WERI-Rb-1 (cell line): ENCODE data around the gene NOTCH3.

Experiments used
- DNase-seq: peaks from one replicate; pipeline ENCODE4 v3.0.0-alpha.2; 2020
- H3K27ac ChIP-seq: fragments of 250-450 bp; sonication (Bioruptor Pico); 2 replicates; pipeline ENCODE4 v1.5.1; 2020; ENCODE audit warnings: mild to moderate bottlenecking, moderate library complexity
- H3K27me3 ChIP-seq: fragments of 250-450 bp; sonication (Bioruptor Pico); 2 replicates; pipeline ENCODE4 v1.5.1; 2021; ENCODE audit warnings: mild to moderate bottlenecking, low read depth, moderate library complexity; ENCODE audit not compliant: insufficient read depth, severe bottlenecking
- H3K36me3 ChIP-seq: fragments of 250-450 bp; sonication (Bioruptor Pico); 2 replicates; pipeline ENCODE4 v1.5.1; 2020; ENCODE audit warnings: mild to moderate bottlenecking, moderate library complexity
- H3K4me3 ChIP-seq: 2 replicates; pipeline ENCODE4 v1.5.1; 2011; ENCODE audit warnings: low read depth, mild to moderate bottlenecking, control low read depth, low read length
- H3K9me3 ChIP-seq: fragments of 250-450 bp; sonication (Bioruptor Pico); 2 replicates; pipeline ENCODE4 v1.5.1; 2021; ENCODE audit warnings: mild to moderate bottlenecking, moderate library complexity; ENCODE audit not compliant: severe bottlenecking
- TF ChIP-seq, protein P1 (sequence below): IDR thresholded peaks from 2 replicates; pipeline ENCODE4 v1.5.1; 2011; ENCODE audit warnings: low read depth, mild to moderate bottlenecking, control low read depth, inconsistent platforms, low read length

The NOTCH3 gene

DNA sequence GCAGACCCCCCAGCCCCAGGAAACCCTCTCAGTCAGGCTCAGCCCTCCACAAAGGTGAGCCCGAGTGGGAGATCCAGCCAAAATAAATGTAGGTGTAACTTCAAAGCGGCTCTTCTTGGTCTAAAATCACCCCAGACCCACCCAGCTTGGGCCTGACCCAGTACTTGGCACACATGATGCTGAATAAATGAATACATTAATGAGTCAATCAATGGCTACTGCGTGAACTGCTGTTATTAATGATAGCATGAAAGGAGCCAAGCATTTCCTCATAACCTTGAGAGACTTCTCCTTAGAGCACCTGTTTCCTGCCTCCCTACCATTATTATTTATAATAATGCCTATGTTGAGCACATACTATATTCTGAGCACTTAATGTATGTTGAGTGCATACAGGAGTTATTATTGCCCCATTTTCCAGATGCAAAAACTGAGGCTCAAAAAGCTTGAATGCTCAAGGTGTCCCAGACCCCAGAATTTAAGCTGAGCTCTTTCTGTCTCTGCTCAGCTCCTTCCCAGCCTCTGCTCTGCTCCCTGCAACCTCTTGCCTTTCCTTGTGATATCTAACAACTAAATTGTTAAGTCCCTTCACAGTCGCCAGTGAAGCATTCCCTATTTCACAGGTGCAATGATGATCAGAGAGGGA lies 4.3 kb downstream of the NOTCH3 start:
- no peak overlapping the region for H3K4me3 ChIP-seq

GRCh38 chr19:15195371-15196334 lies 5.1 kb downstream of the NOTCH3 start:
- TF ChIP-seq, protein P1, sequence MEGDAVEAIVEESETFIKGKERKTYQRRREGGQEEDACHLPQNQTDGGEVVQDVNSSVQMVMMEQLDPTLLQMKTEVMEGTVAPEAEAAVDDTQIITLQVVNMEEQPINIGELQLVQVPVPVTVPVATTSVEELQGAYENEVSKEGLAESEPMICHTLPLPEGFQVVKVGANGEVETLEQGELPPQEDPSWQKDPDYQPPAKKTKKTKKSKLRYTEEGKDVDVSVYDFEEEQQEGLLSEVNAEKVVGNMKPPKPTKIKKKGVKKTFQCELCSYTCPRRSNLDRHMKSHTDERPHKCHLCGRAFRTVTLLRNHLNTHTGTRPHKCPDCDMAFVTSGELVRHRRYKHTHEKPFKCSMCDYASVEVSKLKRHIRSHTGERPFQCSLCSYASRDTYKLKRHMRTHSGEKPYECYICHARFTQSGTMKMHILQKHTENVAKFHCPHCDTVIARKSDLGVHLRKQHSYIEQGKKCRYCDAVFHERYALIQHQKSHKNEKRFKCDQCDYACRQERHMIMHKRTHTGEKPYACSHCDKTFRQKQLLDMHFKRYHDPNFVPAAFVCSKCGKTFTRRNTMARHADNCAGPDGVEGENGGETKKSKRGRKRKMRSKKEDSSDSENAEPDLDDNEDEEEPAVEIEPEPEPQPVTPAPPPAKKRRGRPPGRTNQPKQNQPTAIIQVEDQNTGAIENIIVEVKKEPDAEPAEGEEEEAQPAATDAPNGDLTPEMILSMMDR = peak; percentile 61
- Histone ChIP-seq H3K27ac (no peak overlapping the region), H3K4me3 (peak overlapping the region; percentile 49), H3K9me3 (no peaks in the 10 kb centered on the region), H3K27me3 (no peaks in the 10 kb centered on the region), H3K36me3 (no peaks in the 10 kb centered on the region)
- DNase-seq = peak; percentile 64

More for the DNA sequence above, 4.3 kb downstream of the NOTCH3 start:
- Histone ChIP-seq H3K9me3 (no peaks in the 10 kb centered on the region), H3K36me3 (no peaks in the 10 kb centered on the region), H3K27ac (no peak overlapping the region), H3K27me3 (no peaks in the 10 kb centered on the region)
- no peak for DNase-seq
- TF ChIP-seq, protein P1 = no peak

DNA sequence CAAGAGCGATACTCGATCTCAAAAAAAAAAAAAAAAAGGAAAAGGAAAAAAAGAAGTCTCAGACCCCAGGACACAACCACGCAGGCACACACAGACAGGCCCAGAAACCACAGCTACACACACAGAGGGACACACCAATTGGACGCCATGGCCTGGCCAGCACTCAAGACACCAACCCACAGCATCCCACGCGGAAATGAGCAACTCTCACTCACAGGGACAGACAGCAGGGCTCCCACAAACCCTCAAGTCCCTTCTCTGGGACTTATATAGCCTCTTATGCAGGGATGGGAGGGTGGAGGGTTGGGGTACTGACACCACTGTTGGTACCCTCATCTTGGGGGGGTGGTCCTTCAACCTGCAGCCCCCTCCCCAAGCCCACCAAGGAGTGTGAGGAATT lies 5.9 kb downstream of the NOTCH3 start:
- TF ChIP-seq, protein P1 = no peak
- DNase-seq = no peak
- Histone ChIP-seq H3K4me3 (peak overlapping the region; percentile 49), H3K27me3 (no peaks in the 10 kb centered on the region), H3K27ac (no peak overlapping the region), H3K9me3 (no peaks in the 10 kb centered on the region), H3K36me3 (no peaks in the 10 kb centered on the region)

DNA sequence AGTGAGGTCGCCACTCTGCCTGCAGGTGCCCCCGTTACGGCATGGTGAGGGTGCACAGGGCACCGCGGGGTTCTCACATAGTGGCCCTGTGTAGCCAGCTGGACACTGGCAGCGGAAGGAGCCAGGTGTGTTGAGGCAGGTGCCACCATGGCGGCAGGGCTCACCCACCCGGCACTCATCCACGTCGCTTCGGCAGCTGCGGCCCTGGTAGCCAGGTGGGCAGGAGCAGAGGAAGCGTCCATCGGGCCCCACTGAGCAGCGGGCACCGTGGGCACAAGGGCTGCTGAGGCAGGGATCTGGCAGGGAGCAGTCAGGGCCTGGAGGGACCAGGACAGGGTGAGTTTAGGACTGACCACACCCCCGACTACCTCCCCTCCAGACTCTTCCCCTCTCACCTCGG lies 8.8 kb downstream of the NOTCH3 start:
- DNase-seq = no peak
- no peaks in the 10 kb centered on the region for H3K9me3 ChIP-seq
- no peaks in the 10 kb centered on the region for H3K27me3 ChIP-seq
- H3K27ac ChIP-seq = no peak overlapping the region
- no peaks in the 10 kb centered on the region for H3K36me3 ChIP-seq
- no peak overlapping the region for H3K4me3 ChIP-seq
- TF ChIP-seq, protein P1 = no peak

DNA sequence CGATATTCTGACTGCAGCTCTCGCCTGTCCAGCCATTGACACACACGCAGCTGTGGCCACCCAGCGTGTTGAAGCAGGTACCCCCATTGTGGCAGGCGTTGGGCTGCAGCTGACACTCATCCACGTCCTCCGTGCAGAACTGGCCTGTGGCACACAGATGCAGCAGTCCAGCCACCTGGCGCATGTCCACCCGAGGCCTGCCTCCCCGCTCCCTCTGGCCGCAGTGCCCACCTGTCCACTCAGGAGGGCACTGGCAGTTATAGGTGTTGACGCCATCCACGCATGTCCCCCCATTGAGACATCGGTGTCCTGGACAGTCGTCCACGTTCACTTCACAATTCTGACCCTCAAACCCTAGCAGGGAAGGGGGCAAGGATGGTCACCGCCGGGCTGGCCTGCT lies 9.3 kb downstream of the NOTCH3 start:
- TF ChIP-seq, protein P1 = no peak
- Histone ChIP-seq H3K27me3 (no peaks in the 10 kb centered on the region), H3K27ac (no peak overlapping the region), H3K9me3 (no peaks in the 10 kb centered on the region), H3K4me3 (no peak overlapping the region), H3K36me3 (no peaks in the 10 kb centered on the region)
- no peak for DNase-seq
